Liver (tissue), 9 donors: ENCODE measurements around the gene EOMES. TPM values are rescaled to one million over a fixed set of nuclear protein-coding genes. Genes with fewer than 3 reads are reported as not detected.

ENCODE experiments used
- DNase-seq: peaks from one replicate; pipeline ENCODE4 v3.0.0-alpha.2; 2017; ENCODE audit warnings: low spot score
- H3K27ac ChIP-seq, 2 donors: one replicate each; pipeline ENCODE4 v1.7.0; 2013; ENCODE audit warnings: inconsistent platforms in 2 of 2, low read length in 2 of 2, control low read depth in 1 of 2, low read depth in 1 of 2, mild to moderate bottlenecking in 1 of 2
- H3K27me3 ChIP-seq, 4 donors: one replicate each; pipeline versions ENCODE4 v1.6.1 to v1.7.0; 2013; ENCODE audit warnings: low read length in 3 of 4, inconsistent platforms in 1 of 4, mild to moderate bottlenecking in 1 of 4, moderate library complexity in 1 of 4; ENCODE audit not compliant: control insufficient read depth in 4 of 4, insufficient read depth in 4 of 4
- H3K36me3 ChIP-seq, 4 donors: one replicate each; pipeline versions ENCODE4 v1.6.1 to v1.7.0; 2013; ENCODE audit warnings: low read length in 3 of 4, mild to moderate bottlenecking in 3 of 4, low read depth in 1 of 4, moderate library complexity in 1 of 4; ENCODE audit not compliant: control insufficient read depth in 4 of 4, insufficient read depth in 3 of 4
- H3K4me1 ChIP-seq, 4 donors: one replicate each; pipeline versions ENCODE4 v1.6.1 to v1.7.0; 2013; ENCODE audit warnings: low read length in 3 of 4, mild to moderate bottlenecking in 3 of 4, moderate library complexity in 1 of 4; ENCODE audit not compliant: control insufficient read depth in 4 of 4, insufficient read depth in 4 of 4
- H3K4me3 ChIP-seq, 3 donors: one replicate each; pipeline versions ENCODE4 v1.6.1 to v1.7.0; 2013; ENCODE audit warnings: low read length in 3 of 3, control low read depth in 1 of 3, low read depth in 1 of 3, mild to moderate bottlenecking in 1 of 3
- H3K9ac ChIP-seq, 2 donors: one replicate each; pipeline ENCODE4 v1.7.0; 2013; ENCODE audit warnings: low read length in 2 of 2, mild to moderate bottlenecking in 2 of 2, moderate library complexity in 2 of 2, control low read depth in 1 of 2, low read depth in 1 of 2
- H3K9me3 ChIP-seq, 4 donors: one replicate each; pipeline versions ENCODE4 v1.6.1 to v1.7.0; 2013; ENCODE audit warnings: low read length in 3 of 4; ENCODE audit not compliant: control insufficient read depth in 4 of 4
- EGR1 ChIP-seq, 2 donors: IDR thresholded peaks; 2 replicates each; pipeline ENCODE4 v1.6.1; 2016 to 2018; ENCODE audit warnings: antibody characterized with exemption in 2 of 2, low read depth in 2 of 2
- FOXA1 ChIP-seq: IDR thresholded peaks from 2 replicates; pipeline ENCODE4 v1.6.1; 2016; ENCODE audit warnings: antibody characterized with exemption
- FOXA2 ChIP-seq: IDR thresholded peaks from 2 replicates; pipeline ENCODE4 v1.6.1; 2016; ENCODE audit warnings: antibody characterized with exemption
- GABPA ChIP-seq, 2 donors: IDR thresholded peaks in 1 of 2; conservative IDR thresholded peaks in 1 of 2; 2 replicates each; pipeline ENCODE4 v1.6.1; 2016; ENCODE audit warnings: antibody characterized with exemption in 2 of 2, mild to moderate bottlenecking in 1 of 2, moderate library complexity in 1 of 2
- HNF4A ChIP-seq, 2 donors: conservative IDR thresholded peaks; 2 replicates each; pipeline ENCODE4 v1.6.1; 2016; ENCODE audit warnings: antibody characterized with exemption in 2 of 2, mild to moderate bottlenecking in 2 of 2
- HNF4G ChIP-seq: IDR thresholded peaks from 2 replicates; pipeline ENCODE4 v1.6.1; 2016; ENCODE audit warnings: antibody characterized with exemption
- JUND ChIP-seq, 2 donors: IDR thresholded peaks; 2 replicates each; pipeline ENCODE4 v1.6.1; 2016; ENCODE audit warnings: antibody characterized with exemption in 2 of 2
- NR2F2 ChIP-seq: IDR thresholded peaks from 2 replicates; pipeline ENCODE4 v1.6.1; 2016; ENCODE audit warnings: antibody characterized with exemption
- RAD21 ChIP-seq, 2 donors: IDR thresholded peaks; 2 replicates each; pipeline ENCODE4 v1.6.1; 2016; ENCODE audit warnings: antibody characterized with exemption in 2 of 2, mild to moderate bottlenecking in 2 of 2
- RXRA ChIP-seq, 2 donors: IDR thresholded peaks; 2 replicates each; pipeline ENCODE4 v1.6.1; 2017 to 2018; ENCODE audit warnings: antibody characterized with exemption in 2 of 2, mild to moderate bottlenecking in 1 of 2
- SP1 ChIP-seq: IDR thresholded peaks from 2 replicates; pipeline ENCODE4 v1.6.1; 2018; ENCODE audit warnings: antibody characterized with exemption, mild to moderate bottlenecking
- TAF1 ChIP-seq: conservative IDR thresholded peaks from 2 replicates; pipeline ENCODE4 v1.6.1; 2016; ENCODE audit warnings: antibody characterized with exemption, mild to moderate bottlenecking
- YY1 ChIP-seq: IDR thresholded peaks from 2 replicates; pipeline ENCODE4 v1.6.1; 2016; ENCODE audit warnings: antibody characterized with exemption, mild to moderate bottlenecking
- WGBS: extraction: QIAGEN DNeasy Blood & Tissue Kit; methylation state at CpG from one replicate; pipeline ENCODE4 v1.1.7; 2013; 5-methylcytosine and 5-hydroxymethylcytosine counted together
- polyA plus RNA-seq, 2 donors: library from polyadenylated mRNA; stranded (reverse) in 1 of 2; unstranded in 1 of 2; fragments of 200-250 nt in 1 of 2; fragments of >200 nt in 1 of 2; fragmentation: Nextera tagmentation in 1 of 2; extraction: Ambion mirVana in 1 of 2; gene quantifications; one replicate each; pipeline versions ENCODE4 v1.2.1 to v1.2.3, GENCODE V29; 2013 to 2015
- total RNA-seq, 2 donors: library from RNA; depleted of rRNA; stranded (reverse); fragments of >200 nt; gene quantifications; one replicate each; pipeline ENCODE4 v1.2.3, GENCODE V29; 2014
- TF ChIP-seq, protein P1 (sequence below): IDR thresholded peaks from 2 replicates; pipeline ENCODE4 v1.6.1; 2016; ENCODE audit warnings: antibody characterized with exemption
- TF ChIP-seq, protein P2 (sequence below): fragments of 150-350 bp; IDR thresholded peaks from 2 replicates; pipeline ENCODE4 v1.5.1; 2017; ENCODE audit warnings: improper control_type of control experiment, low read depth, low read length; ENCODE audit not compliant: missing input control
- TF ChIP-seq, protein P3 (sequence below): IDR thresholded peaks from 2 replicates; pipeline ENCODE4 v1.6.1; 2016; ENCODE audit warnings: antibody characterized with exemption, mild to moderate bottlenecking
- TF ChIP-seq, protein P4 (sequence below): IDR thresholded peaks from 2 replicates; pipeline ENCODE4 v1.6.1; 2016; ENCODE audit warnings: antibody characterized with exemption
- TF ChIP-seq, protein P5 (sequence below): IDR thresholded peaks from 2 replicates; pipeline ENCODE4 v1.6.1; 2016; ENCODE audit warnings: antibody characterized with exemption
- donor health status: healthy.
- donor health status: healthy.
- donor health status: healthy.
- donor health status: healthy.
- donor health status: healthy.

The EOMES gene
- total and polyA plus RNA-seq, 4 donors: 0.39 to 0.75 (median 0.59) TPM

DNA sequence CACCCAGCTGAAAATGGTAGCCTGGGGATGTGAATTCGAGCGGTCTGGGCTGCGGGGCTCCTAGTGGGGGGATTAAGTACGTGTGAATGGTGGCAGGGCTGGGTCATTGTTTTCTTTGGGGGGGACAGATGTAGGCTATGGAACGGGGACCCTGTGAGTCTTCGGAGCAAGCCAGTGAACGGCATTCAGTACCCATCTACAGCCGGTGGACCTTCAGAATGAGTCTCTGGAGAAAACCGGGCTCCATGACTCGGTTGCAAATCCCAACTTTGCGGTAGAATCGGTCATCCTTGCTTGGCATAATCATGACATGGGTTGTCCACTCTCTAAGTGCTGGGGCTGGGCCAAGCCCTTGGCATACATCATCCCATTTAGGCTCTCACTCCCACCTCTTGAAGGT, 7.2 kb upstream of the EOMES start:
- H3K4me1 ChIP-seq: peaks cover 4 to 16% (median 6%) of the 10 kb centered on the region in 4 donors
- DNase-seq: no peak
- WGBS: 9% methylated on average over 12 of the region's 12 CpGs

More for the DNA sequence above, 7.2 kb upstream of the EOMES start:
- Histone ChIP-seq H3K27me3 (peaks cover 6 to 24% (median 11%) of the 10 kb centered on the region in 4 donors), H3K27ac (no peak overlapping the region), H3K9me3 (no peaks in the 10 kb centered on the region), H3K36me3 (no peaks in the 10 kb centered on the region), H3K9ac (no peak overlapping the region), H3K4me3 (no peak overlapping the region)
- TF ChIP-seq, protein P1, sequence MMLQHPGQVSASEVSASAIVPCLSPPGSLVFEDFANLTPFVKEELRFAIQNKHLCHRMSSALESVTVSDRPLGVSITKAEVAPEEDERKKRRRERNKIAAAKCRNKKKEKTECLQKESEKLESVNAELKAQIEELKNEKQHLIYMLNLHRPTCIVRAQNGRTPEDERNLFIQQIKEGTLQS: no peak
- TF ChIP-seq, protein P2, sequence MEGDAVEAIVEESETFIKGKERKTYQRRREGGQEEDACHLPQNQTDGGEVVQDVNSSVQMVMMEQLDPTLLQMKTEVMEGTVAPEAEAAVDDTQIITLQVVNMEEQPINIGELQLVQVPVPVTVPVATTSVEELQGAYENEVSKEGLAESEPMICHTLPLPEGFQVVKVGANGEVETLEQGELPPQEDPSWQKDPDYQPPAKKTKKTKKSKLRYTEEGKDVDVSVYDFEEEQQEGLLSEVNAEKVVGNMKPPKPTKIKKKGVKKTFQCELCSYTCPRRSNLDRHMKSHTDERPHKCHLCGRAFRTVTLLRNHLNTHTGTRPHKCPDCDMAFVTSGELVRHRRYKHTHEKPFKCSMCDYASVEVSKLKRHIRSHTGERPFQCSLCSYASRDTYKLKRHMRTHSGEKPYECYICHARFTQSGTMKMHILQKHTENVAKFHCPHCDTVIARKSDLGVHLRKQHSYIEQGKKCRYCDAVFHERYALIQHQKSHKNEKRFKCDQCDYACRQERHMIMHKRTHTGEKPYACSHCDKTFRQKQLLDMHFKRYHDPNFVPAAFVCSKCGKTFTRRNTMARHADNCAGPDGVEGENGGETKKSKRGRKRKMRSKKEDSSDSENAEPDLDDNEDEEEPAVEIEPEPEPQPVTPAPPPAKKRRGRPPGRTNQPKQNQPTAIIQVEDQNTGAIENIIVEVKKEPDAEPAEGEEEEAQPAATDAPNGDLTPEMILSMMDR: no peak
- TF ChIP-seq, protein P3, sequence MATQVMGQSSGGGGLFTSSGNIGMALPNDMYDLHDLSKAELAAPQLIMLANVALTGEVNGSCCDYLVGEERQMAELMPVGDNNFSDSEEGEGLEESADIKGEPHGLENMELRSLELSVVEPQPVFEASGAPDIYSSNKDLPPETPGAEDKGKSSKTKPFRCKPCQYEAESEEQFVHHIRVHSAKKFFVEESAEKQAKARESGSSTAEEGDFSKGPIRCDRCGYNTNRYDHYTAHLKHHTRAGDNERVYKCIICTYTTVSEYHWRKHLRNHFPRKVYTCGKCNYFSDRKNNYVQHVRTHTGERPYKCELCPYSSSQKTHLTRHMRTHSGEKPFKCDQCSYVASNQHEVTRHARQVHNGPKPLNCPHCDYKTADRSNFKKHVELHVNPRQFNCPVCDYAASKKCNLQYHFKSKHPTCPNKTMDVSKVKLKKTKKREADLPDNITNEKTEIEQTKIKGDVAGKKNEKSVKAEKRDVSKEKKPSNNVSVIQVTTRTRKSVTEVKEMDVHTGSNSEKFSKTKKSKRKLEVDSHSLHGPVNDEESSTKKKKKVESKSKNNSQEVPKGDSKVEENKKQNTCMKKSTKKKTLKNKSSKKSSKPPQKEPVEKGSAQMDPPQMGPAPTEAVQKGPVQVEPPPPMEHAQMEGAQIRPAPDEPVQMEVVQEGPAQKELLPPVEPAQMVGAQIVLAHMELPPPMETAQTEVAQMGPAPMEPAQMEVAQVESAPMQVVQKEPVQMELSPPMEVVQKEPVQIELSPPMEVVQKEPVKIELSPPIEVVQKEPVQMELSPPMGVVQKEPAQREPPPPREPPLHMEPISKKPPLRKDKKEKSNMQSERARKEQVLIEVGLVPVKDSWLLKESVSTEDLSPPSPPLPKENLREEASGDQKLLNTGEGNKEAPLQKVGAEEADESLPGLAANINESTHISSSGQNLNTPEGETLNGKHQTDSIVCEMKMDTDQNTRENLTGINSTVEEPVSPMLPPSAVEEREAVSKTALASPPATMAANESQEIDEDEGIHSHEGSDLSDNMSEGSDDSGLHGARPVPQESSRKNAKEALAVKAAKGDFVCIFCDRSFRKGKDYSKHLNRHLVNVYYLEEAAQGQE: no peak
- TF ChIP-seq TAF1 (no peak), FOXA1 (no peak), FOXA2 (no peak), HNF4G (no peak), YY1 (no peak), GABPA (IDR thresholded peaks at IDR 0.05 in 1 of 2, conservative IDR thresholded peaks at IDR 0.05 in 1 of 2) (no peak), NR2F2 (no peak), JUND (IDR thresholded peaks at IDR 0.05) (no peak), RXRA (IDR thresholded peaks at IDR 0.05) (no peak), SP1 (no peak), HNF4A (conservative IDR thresholded peaks at IDR 0.05) (no peak), EGR1 (IDR thresholded peaks at IDR 0.05; ENCODE audit: low read depth in 2 of 2) (no peak), RAD21 (IDR thresholded peaks at IDR 0.05) (no peak)
- TF ChIP-seq, protein P4, sequence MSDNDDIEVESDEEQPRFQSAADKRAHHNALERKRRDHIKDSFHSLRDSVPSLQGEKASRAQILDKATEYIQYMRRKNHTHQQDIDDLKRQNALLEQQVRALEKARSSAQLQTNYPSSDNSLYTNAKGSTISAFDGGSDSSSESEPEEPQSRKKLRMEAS: no peak
- TF ChIP-seq, protein P5, sequence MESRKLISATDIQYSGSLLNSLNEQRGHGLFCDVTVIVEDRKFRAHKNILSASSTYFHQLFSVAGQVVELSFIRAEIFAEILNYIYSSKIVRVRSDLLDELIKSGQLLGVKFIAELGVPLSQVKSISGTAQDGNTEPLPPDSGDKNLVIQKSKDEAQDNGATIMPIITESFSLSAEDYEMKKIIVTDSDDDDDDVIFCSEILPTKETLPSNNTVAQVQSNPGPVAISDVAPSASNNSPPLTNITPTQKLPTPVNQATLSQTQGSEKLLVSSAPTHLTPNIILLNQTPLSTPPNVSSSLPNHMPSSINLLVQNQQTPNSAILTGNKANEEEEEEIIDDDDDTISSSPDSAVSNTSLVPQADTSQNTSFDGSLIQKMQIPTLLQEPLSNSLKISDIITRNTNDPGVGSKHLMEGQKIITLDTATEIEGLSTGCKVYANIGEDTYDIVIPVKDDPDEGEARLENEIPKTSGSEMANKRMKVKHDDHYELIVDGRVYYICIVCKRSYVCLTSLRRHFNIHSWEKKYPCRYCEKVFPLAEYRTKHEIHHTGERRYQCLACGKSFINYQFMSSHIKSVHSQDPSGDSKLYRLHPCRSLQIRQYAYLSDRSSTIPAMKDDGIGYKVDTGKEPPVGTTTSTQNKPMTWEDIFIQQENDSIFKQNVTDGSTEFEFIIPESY: no peak
